Measurements from ENCODE around the gene TNK2.

GRCh38 chr3:195859061-195859845 is 49.1 kb downstream of the TNK2 start:
- peak; percentile 99 for TF ChIP-seq CTCF (IDR thresholded peaks at IDR 0.05)
- no peak for TF ChIP-seq POLR2AphosphoS5 (IDR thresholded peaks at IDR 0.05; ENCODE audit: low read depth, low read length)
- TF ChIP-seq REST (IDR thresholded peaks at IDR 0.05; ENCODE audit: insufficient read depth in 1 of 2, low read depth in 2 of 2, low read length in 1 of 2) = no peak

Data from Panc1 (cell line).